ENCODE results near the gene BTNL9.

BTNL9 gene

GRCh38 chr5:181076920-181077319, 36.9 kb downstream of the BTNL9 start:
- no peak for DNase-seq (ENCODE audit: low read depth)
- H3K4me3 ChIP-seq (ENCODE audit: low read depth, low read length), result no peak overlapping the region
- no peak for TF ChIP-seq CTCF (IDR thresholded peaks at IDR 0.05; ENCODE audit: insufficient read depth, low read depth, low read length, missing control alignments)

GRCh38 chr5:181081989-181082388, 41.9 kb downstream of the BTNL9 start:
- TF ChIP-seq CTCF (IDR thresholded peaks at IDR 0.05; ENCODE audit: insufficient read depth, low read depth, low read length, missing control alignments), result no peak
- DNase-seq (ENCODE audit: low read depth), result no peak
- H3K4me3 ChIP-seq (ENCODE audit: low read depth, low read length), result no peak overlapping the region

GRCh38 chr5:181084621-181085195, 44.6 kb downstream of the BTNL9 start:
- H3K4me3 ChIP-seq (ENCODE audit: low read depth, low read length), result no peak overlapping the region
- DNase-seq (ENCODE audit: low read depth), result no peak
- TF ChIP-seq CTCF (IDR thresholded peaks at IDR 0.05; ENCODE audit: insufficient read depth, low read depth, low read length, missing control alignments), result no peak

- H3K4me3 ChIP-seq (ENCODE audit: low read depth, low read length), result no peak overlapping the region
- DNase-seq (ENCODE audit: low read depth), result no peak
- no peak for TF ChIP-seq CTCF (IDR thresholded peaks at IDR 0.05; ENCODE audit: insufficient read depth, low read depth, low read length, missing control alignments)
Observed at GRCh38 chr5:181086026-181086883, 46.2 kb downstream of the BTNL9 start.

GRCh38 chr5:181086884-181087205, 46.8 kb downstream of the BTNL9 start:
- DNase-seq (ENCODE audit: low read depth), result no peak
- no peak for TF ChIP-seq CTCF (IDR thresholded peaks at IDR 0.05; ENCODE audit: insufficient read depth, low read depth, low read length, missing control alignments)
- H3K4me3 ChIP-seq (ENCODE audit: low read depth, low read length), result no peak overlapping the region

- no peak overlapping the region for H3K4me3 ChIP-seq (ENCODE audit: low read depth, low read length)
- no peak for DNase-seq (ENCODE audit: low read depth)
- TF ChIP-seq CTCF (IDR thresholded peaks at IDR 0.05; ENCODE audit: insufficient read depth, low read depth, low read length, missing control alignments), result no peak
Observed at GRCh38 chr5:181087309-181087708, 47.2 kb downstream of the BTNL9 start.

Data from GM12865 (cell line).